Ishikawa (cell line): Measurements from ENCODE around the gene TOR4A.

Source experiments
- CEBPB ChIP-seq: IDR thresholded peaks from 2 replicates; pipeline ENCODE4 v1.6.1; 2012
- CREB1 ChIP-seq: IDR thresholded peaks from 2 replicates; pipeline ENCODE4 v1.6.1; 2012; ENCODE audit warnings: low read depth
- EGR1 ChIP-seq: IDR thresholded peaks from 2 replicates; pipeline ENCODE4 v1.6.1; 2012
- EP300 ChIP-seq: IDR thresholded peaks from 2 replicates; pipeline ENCODE4 v1.6.1; 2012; ENCODE audit warnings: borderline replicate concordance
- MAX ChIP-seq: IDR thresholded peaks from 2 replicates; pipeline ENCODE4 v1.6.1; 2012
- RAD21 ChIP-seq: IDR thresholded peaks from 2 replicates; pipeline ENCODE4 v1.6.1; 2012; ENCODE audit warnings: low read depth
- TAF1 ChIP-seq: IDR thresholded peaks from 2 replicates; pipeline ENCODE4 v1.6.1; 2012; ENCODE audit warnings: low read depth, mild to moderate bottlenecking
- TCF12 ChIP-seq: IDR thresholded peaks from 2 replicates; pipeline ENCODE4 v1.6.1; 2012; ENCODE audit warnings: low read depth
- TEAD4 ChIP-seq: IDR thresholded peaks from 2 replicates; pipeline ENCODE4 v1.6.1; 2012

- no peak for TF ChIP-seq RAD21
- TF ChIP-seq TAF1 = peak; percentile 47; the same call in 1 of the 2 replicates
- peak; percentile 79; the same call in 1 of the 2 replicates for TF ChIP-seq EGR1
- TF ChIP-seq TCF12 = no peak
- TF ChIP-seq MAX = no peak
- TF ChIP-seq EP300 = no peak
- TF ChIP-seq CREB1 = no peak
- no peak for TF ChIP-seq CEBPB
- TF ChIP-seq TEAD4 = no peak
Measured at GRCh38 chr9:137302118-137302448, 24.6 kb downstream of the TOR4A start, which contains the start of gene NRARP.
